Mammary epithelial cell (primary cell): ENCODE data around the gene RYR2.

Source experiments
- CTCF ChIP-seq, 2 donors: IDR thresholded peaks in 1 of 2; conservative IDR thresholded peaks in 1 of 2; 2 replicates each; pipeline ENCODE4 v1.5.1; 2011 to 2012; ENCODE audit warnings: inconsistent platforms in 2 of 2, low read length in 2 of 2, mild to moderate bottlenecking in 2 of 2, control low read depth in 1 of 2, low read depth in 1 of 2; ENCODE audit not compliant: insufficient read depth in 1 of 2; ENCODE audit errors: extremely low read depth in 1 of 2
- EZH2 ChIP-seq: IDR thresholded peaks from 2 replicates; pipeline ENCODE4 v1.6.1; 2012; ENCODE audit warnings: low read length, inconsistent platforms, borderline replicate concordance

- TF ChIP-seq CTCF (conservative IDR thresholded peaks at IDR 0.05 in 1 of 2, IDR thresholded peaks at IDR 0.05 in 1 of 2; ENCODE audit: extremely low read depth in 1 of 2, insufficient read depth in 1 of 2, low read depth in 1 of 2, low read length in 2 of 2) (no peak), EZH2 (no peak)
Observed at GRCh38 chr1:237673631-237674030, 631.6 kb downstream of the RYR2 start.
